ENCODE results near the gene EEF2.

Gene EEF2

DNA sequence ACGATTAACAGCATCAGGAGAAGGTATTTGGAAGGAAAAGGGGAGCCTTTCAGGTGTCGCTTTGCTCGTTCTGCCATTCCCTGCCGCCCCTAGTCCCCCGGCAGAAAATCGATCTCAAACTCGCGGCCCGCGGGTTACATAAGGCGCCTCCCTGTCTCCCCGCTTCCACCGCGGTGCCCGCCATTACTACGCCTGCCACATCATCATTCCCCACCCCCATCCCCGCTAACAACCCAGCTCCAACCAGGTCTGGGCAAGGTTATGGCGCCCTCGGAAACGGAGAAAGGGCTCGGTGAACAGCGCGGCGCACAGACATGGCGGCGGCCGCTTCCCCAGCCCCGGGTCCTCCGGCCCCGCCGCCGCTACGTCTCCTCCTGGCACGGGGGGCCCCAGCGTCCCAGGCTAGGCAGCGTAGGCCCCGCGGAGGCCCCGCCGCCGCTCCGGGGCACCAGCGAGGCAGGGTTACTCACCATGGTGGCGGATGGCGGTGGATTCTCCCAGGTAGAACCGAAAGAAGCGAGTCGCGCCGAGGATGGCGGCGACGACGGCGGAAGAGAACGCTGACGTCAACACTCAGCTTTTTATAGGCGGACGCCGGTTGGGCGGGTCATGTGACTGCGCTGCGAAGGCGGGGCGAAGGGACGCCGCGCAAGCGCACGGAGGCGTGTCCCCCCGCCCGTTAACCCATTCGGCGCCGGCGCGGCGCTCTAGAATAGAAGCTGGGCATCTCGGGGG, at the start of gene EEF2:
TSS of gene EEF2 (minus strand) at position 556 of the 735 bp plus-strand sequence. CDS start at position 473, 83 bp downstream.
- peak; percentile 89 to 94 for DNase-seq (ENCODE audit: low read depth in 2 of 2)

DNA sequence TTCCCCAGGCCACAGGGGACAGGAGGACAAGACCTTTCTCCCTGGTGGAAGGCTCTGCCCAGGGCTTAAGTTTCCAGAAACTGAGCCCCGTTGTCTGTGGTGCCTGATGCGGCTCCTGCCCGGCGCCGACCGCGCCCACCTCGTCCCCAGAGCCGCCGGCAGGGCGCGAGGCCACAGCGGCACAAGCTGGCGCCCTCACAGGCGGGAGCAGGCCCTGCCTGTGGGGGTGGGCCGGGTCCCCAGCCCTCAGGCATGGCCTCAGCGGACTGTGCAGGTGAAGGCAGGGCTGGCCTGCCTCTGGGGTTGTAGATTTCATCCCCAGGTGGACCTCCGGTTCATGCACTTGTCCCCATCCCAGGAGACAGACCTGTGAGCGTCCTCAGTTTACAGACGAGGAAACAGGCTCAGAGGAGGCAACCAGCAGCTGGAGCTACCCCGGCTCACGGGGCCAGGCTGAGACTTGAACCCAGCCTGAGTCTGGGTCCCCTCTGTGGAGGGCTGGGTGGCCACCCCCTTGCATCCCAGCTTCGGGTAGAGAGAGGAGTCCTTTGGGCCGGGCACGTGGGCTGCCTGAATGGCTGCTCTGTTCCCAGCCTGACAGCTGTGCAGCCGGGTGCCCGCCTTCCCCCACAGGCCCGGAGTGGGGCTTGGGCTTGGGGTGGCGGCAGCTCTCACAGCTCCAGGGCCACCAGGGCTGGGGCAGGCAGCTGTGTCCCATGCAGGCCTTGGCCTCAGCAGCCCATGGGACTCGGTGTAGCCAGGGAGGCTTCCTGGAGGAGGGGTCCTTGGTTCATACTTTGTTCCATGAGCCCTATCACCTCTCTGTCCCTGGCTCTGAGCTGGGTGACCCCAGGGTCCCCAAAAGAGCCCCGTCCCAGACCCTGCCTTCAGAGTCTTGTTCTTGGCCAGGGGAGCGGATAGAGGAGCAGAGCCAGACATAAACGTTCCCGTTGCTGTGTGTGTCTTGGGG, 49.1 kb upstream of the EEF2 start:
- DNase-seq (ENCODE audit: low read depth in 2 of 2) = no peak

DNA sequence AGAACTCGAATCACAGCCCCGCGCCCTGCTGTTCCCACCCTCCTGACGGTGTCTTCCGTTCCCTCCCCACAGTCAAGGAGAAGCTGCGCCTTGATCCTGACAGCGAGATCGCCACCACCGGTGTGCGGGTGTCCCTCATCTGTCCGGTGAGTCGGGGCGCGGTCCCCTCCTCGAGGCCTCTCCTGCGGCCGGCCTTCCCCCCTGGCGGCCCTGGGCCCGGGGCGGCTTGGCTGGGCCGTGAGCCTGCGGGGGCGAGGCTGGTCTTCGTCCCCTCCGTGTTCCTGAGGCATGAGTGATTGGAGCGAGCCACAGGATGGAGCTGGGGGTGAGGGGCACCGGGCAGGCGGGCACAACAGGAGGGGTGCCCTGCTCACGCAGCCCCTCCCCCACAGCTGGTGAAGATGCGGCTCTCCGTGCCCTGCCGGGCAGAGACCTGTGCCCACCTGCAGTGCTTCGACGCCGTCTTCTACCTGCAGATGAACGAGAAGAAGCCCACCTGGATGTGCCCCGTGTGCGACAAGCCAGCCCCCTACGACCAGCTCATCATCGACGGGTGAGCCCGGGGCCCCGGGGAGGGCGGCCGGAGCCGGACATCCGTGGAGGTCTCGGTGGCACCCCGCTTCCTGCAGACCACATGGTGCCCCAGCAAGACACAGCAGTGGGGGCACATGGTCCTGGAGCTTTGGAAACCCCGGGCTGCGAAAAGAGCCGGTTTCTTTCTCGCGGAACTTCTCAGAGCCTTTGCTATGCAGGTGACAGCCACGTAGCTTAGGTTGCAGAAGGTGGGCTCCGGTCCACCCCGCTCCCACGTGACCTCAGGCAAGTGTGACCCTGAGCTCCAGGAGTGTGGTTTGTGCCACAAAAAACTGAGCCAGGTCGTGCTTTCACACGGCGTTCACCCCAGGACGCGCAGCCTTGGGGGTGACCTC, 48.0 kb upstream of the EEF2 start:
- no peak for DNase-seq (ENCODE audit: low read depth in 2 of 2)

DNA sequence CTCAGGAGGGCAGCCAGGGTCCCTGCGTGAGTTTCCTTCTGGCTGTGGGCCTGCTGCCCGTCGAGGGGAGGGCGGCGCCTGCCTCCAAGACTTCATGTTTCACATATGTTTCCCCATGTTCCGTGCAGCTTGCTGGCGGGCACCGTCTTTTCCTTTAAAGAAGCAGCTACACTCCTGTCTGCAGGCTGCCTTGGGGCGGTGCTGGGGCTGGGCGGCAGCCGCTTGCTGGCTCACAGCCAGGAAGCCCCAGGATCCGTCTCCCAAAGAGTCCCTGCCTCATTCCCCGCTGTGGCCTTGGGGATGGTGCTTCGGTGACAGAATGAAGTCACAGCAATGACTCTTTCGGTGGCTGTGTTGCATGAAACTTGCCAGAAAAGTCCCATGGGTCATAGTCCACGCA, 47.2 kb upstream of the EEF2 start:
- DNase-seq (ENCODE audit: low read depth in 2 of 2) = no peak

DNA sequence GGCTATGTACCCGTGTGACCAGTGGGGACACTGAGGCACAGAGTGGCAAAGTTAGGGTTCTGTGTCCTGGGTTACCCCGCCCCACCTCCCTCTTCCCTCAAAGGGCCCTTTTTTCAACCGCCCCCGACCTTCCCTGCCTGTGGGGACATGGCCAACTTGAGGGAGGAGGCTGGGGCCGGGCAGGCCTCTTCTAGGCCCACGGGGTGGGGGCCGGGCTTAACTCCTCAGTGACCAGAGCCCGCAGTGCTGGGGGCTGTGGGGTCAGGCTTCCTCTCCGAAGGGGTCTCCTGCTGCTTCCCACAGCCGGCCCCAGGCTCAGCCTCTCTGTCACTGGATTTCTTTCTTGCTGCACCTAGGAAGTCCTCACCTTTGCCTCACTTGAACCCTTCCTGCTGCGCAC, 46.2 kb upstream of the EEF2 start:
- no peak for DNase-seq (ENCODE audit: low read depth in 2 of 2)

DNA sequence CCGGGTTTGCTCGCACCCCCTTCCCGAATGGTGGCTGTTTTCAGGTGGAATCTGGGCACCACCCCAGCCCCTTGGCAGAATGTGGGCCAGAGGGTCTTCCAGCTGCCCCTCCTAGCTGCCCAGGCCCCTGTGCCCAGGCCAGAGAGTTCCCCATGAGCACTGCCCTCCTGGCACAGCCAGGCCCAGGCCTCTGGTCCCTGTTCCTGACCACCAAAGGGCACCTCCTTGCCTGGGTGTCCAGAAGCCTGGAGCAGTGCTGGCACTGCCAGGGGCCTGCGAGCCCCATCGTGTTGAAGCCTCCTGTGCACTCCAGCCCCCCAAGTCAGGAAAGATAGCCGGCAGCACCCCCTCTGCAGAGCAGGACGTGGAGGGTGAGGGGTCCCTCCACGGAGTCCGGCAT, 45.7 kb upstream of the EEF2 start:
- no peak for DNase-seq (ENCODE audit: low read depth in 2 of 2)

DNA sequence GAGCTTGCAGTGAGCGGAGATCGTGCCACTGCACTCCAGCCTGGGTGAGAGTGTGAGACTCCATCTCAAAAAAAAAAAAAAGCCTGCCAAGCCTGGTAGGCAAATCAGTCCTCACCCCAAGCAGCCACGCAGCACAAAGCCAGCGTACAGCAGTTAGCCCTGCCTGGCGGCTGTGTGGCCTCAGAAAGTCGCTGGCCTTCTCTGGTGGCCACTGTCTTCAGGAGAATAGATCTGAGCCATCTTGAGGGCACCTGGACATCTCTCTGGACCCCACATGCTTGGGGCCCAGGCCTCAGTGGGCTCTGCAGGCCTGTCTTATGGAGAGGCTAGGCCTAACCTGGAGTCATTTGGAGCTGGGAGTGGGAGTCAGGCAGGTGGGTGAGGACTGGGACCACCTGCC, 45.3 kb upstream of the EEF2 start:
- DNase-seq (ENCODE audit: low read depth in 2 of 2) = no peak

DNA sequence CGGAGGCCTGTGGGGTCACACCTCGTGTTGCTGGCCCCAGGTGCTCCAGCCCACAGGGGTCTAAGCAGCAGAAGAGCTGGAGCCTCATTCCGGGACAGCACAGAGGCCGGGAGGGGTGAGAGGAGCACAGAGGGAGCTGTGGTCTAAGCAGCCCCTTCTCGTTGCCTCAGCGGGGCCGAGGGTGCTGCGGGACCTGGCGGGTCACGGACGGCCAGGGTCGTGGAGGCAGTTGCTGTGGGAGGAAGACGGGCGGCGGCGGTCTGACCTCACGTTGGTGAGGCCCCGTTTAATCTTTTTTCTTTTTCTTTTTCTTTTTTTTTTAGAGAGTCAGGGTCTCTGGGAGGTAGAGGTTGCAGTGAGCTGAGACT, 44.0 kb upstream of the EEF2 start:
- no peak for DNase-seq (ENCODE audit: low read depth in 2 of 2)

DNA sequence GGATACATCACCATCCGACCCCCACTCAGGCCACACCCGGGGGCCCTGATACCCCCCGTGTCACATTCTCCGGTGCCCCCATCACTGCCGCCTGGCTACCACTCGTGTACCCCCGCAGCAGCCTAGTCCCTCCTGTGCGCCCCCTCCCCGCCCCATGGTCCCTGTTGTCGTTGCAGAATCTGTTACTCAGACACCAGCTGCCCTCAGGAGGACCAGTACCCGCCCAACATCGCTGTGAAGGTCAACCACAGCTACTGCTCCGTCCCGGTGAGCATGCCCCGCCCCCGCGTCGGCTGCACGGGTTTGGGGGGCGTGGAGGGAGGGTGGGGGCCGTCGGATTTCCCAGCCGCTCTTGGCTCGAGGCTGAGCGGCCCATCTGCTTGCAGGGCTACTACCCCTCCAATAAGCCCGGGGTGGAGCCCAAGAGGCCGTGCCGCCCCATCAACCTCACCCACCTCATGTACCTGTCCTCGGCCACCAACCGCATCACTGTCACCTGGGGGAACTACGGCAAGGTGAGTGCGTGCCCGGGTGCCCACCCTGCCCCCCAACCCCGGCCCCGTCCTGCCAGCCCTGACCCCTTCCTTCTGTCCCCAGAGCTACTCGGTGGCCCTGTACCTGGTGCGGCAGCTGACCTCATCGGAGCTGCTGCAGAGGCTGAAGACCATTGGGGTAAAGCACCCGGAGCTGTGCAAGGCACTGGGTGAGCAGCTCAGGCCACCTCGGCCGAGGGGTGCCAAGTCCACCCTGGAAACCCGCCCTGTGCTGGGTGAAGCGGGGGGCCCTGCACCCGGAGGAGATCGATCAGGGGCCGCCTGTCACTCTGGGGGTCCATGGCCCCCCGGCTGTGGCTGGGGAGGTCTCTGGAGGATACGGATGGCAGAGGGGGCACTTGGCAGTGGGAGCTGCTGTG, 43.3 kb upstream of the EEF2 start:
- no peak for DNase-seq (ENCODE audit: low read depth in 2 of 2)

DNA sequence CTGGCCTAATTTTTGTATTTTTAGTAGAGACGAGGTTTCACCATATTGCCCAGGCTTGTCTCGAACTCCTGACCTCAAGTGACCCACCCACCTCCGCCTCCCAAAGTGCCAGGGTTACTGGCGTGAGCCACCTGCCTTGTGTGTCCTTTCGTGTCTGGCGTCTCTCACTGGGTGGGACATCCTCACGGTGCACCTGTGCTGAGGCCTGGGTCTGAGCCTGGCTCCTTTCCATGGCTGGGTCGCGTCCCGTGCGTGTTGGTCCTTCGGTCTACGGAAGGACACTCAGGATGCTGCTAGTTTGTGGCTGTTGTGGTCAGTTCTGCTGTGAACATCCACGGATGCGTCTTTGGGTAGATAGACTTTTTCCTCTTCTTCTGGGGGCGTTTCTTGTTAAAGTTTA, 41.9 kb upstream of the EEF2 start:
- no peak for DNase-seq (ENCODE audit: low read depth in 2 of 2)

DNA sequence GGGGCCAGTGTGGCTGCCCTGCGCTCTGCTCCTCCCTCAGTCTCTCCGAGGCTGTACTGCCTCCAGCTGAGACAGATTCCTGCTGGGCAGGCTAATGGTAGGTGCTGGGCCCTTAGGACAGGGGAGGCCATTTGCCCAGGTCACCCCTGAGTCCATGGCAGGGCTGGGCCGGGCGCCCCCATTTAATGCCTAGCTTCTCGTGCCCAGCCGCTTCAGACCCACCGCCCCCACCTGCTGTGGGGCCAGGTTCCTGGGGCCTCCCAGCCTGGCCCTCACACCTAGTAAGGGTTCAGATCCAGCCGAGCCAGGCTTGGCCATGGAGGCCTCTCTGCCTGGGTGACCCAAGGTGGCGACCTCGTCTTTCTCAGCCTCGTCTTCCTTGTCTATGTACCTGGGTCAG, 40.1 kb upstream of the EEF2 start:
- DNase-seq (ENCODE audit: low read depth in 2 of 2) = no peak

DNA sequence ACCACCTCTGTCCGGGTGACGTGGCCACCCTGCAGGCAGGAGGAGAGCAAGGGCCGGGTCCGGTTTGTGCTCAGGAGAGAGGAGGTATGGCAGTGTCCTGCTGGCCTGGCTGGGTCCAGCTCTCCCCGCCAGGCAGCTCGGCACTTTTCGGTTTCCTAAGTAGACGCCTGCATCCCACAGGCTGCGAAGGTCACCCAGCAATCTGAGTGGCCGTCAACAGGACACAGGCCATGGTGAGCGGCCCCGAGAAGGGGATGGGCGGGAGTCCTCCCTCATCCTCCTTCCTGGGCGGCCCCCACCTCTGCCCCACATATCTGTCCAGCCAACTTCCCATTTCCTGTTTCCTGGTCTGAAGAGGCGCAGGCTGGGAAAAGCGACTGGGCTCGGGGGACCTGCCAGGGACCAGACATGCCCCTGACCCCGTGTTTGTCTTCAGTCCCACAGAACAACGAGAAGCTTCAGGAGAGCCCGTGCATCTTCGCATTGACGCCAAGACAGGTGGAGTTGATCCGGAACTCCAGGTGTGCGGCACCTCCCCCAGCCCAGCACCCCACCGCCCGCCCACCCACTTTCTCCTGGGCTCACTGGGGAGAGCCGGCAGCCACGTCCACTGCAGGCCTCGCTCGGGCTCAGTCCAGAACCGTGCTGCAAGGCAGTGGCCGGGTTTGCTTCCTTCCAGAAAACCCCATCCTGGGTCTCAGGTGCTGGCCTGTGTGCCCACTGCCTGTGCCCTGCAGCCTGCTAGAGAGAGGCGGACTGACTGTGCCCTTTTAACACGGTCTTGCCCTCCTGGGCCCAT, 38.5 kb upstream of the EEF2 start:
- DNase-seq (ENCODE audit: low read depth in 2 of 2) = no peak

DNA sequence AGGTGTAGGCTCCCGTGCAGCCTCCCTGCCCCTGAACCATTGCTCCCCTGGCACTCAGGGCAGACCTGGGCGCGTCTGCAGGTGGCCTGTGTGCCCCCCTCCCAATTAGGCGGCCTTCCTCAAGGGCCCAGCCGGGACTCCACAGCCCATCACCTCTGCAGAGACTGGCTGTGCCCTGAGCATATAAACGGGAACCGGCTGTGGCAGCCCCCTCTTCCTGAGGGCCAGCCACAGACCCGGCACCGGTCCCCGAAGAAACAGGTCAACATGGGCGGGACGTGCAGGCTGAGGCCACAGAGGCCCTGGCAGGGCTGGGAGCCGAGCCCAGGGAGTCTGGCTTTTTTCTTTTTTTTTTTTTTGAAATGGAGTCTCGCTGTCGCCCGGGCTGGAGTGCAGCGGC, 34.3 kb upstream of the EEF2 start:
- DNase-seq (ENCODE audit: low read depth in 2 of 2) = no peak

DNA sequence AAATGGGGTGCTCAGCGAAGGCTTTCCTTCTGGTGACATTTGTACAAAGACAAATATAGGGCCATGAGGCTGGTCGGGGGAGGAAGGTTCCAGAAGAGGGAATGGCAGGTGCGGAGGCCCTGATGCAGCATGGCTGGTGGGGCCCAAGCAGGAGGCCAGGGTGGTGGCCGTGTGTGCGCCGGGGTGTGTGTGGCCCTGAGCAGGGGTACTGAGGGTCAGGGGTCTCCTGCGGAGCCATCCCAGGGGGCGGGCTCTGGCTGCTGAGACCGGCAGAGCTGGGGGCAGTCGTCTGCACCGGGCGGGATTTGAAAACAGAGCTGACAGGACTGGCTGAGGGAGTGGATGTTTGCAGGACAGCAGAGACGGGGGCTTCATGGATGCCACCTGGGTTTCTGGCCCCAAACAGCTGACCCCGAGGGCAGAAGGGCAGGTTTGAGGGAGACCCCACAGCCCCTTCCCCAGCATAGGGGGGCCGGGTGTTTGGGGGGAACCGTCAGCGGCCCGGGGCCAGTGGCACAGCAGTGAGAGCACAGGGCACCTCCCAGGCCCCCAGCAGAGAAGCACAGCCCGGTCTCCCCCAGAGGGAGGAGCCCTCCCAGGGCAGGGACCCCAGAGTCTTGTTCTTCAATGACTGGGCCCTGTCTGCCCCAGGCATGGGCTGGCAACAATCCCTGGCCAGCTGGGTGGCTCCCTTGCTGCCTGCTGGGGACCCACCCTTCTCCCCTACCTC, 33.7 kb upstream of the EEF2 start:
- DNase-seq (ENCODE audit: low read depth in 2 of 2) = no peak

DNA sequence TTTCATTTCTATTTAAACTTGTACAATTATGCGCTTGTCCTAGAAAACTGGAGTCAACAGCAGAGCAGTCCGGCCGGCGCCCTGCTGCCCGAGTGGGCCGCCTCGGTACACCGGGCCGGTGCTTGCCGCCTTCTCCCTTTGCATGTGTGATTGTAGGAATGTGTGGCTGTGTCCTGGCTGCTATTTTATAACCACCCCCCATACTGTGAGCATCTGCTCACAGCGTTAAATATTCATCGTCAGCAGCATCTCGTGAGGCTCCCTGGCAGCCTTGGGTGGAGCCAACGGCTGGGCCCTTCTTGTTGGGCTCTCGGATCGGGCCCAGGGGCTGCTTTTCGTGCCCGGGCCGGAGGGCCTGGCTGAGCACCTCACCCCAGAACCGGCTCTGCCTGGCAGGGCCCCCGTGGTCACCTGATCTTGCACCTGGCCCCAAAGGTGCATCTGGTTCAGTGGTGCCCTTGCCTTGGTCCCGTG, 32.9 kb upstream of the EEF2 start:
- no peak for DNase-seq (ENCODE audit: low read depth in 2 of 2)

DNA sequence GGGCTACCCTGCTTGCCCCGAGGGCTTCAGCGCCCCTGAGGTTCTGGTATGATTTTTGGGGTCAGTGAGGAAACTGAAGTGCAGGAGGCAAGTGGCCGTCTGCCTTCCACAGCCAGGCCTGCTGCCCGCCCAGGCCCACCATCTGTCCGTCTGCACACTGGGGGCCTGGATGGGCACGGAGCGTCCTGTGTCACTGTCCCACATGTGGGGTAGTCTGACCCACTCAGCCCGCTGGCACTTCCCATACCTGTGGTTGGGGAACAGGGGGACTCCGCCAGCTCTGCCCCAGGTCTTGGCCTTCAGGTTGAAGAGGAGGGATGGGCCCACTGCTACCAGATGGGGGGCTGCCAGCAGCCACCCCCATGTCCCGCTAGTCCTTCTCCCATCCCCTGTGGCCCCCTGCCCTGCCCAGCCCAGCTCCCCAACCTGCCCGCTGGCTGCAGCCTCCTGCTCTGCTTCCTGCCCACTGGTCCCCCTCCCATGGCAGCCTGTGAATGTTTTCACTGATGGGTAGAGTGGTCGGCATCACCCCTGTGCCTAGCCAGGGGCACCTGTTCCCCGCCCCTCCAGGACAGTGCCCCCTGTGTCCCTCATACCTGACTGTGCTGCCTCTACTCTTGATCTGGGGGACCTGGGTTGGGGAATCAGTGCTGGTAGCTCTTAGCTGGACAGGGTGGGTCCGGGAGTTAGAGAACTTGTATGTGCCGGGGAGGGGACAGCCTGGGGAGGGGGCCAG, 31.8 kb upstream of the EEF2 start:
- no peak for DNase-seq (ENCODE audit: low read depth in 2 of 2)

DNA sequence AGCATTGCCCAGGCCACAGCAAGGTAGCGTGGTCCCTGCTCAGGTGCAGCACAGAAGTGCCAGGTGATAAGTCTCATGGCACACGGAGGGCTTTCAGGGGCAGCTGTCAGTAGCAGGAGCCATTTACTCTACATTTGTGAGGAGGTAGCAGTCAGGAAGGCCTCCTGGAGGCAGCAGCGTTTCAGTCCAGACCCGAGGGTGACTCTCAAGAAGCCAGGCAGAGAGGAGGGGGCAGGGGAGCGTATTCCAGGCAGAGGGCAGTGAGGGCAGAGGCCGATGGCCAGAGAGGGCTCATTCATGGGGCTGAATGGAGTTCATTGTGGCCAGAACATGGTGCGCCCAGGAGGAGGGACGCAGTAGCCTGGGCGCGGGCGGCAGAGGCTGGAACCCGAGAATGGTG, 31.2 kb upstream of the EEF2 start:
- no peak for DNase-seq (ENCODE audit: low read depth in 2 of 2)

DNA sequence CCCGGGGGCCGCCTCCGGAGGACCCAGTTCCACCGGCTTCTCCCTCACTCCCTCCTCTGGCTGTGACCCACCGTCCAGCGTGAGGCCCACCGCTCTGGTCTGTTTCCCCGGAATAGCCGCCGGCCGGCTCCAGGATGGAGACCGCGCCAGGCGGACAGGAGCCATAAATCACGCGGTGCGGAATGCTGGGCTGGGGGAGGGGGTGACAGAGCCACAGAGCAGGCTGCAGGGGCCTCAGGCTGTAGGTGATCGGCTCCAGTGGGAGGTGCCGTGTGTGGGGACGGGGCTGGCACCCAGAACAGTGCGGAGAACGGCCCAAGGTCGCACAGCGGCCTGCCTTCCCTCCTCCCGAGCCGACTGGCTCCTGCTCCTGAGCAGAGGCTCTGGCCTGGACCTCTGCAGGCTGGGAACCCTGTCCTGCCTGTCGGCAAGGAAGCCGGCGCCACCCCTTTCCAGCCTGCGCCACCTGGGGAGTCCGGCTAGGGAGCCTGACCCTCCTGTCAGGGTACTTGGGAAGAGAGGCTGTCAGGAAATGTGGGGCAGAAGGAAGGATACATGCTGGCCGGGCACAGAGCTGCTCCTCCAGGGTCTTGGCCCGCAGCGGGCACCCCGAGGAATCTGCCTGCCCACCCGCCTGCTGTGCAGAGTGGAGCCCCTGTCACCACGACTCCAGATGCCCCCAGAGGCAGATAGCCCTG, 30.6 kb upstream of the EEF2 start:
- DNase-seq (ENCODE audit: low read depth in 2 of 2) = no peak

Measured in stimulated activated CD4-positive, alpha-beta T cell treated with anti-CD3 and anti-CD28 coated beads, Interleukin-1b, Interleukin-23, amount 100 ng/mL, for 4 hours (primary cell).